Activated CD8-positive, alpha-beta memory T cell treated with anti-CD3 and anti-CD28 coated beads for 36 hours (primary cell): ENCODE data around the gene TP73. TPM values are rescaled to one million over a fixed set of nuclear protein-coding genes. Genes with fewer than 3 reads are reported as not detected.
"Not testable (repeated sequence)": the region's sequence is repeated elsewhere in the genome, so short reads cannot be mapped to it uniquely, and the experiment has no call there.

Experiments
- CTCF ChIA-PET: fragments of 350-600 bp; sonication (Branson Sonifier 250); formaldehyde crosslinking; loops from one replicate; lab custom pipeline; 2021; ENCODE audit warnings: antibody characterized with exemption; lab: Charles Lee
- POLR2A ChIA-PET: fragments of 350-600 bp; sonication (Branson Sonifier 250); formaldehyde crosslinking; loops from one replicate; lab custom pipeline; 2021; ENCODE audit warnings: antibody characterized with exemption; lab: Charles Lee
- total RNA-seq, 2 experiments: library from RNA; stranded (reverse); gene quantifications; one replicate each; pipeline ENCODE4 v1.2.3, GENCODE V29; 2021

TP73 gene
- total RNA-seq, 2 experiments from 2014 or later = 0.84 to 0.95 TPM

DNA sequence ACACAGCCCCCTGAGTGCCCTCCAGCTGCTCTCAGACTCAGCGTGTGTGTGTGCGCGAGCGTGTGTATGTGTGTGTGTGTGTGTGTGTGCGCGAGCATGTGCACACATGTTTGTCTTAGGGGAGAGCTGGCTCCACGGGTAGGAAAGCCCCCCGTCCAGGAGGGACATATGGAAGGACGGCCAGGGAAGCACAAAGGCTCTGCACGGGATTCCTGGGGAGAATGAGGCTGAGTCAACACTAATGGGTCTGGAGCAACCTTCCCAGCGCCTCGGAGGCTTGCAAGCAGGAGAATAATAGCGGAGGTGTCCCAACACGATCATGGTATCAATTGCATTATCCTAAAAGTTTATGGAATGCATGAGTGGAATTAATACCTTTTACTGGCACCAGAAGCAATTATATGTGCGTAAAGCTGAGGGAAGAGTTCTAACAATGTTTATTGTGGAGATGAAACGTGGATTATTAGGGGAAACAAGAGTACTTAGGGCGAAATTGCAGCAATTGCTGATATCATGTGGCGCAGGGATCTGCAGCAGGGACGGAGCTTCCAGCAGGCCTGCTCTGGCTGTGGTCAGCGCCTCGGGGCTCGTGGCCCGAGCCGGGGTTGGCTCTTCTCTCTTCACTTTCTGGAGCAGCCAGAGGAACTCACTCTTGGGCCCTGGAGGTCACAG is 59.6 kb downstream of the TP73 start:
- ChIA-PET POLR2A (no interaction called here), CTCF (interaction anchor here (0.7 kb wide), 1 partner anchor 13 kb away, joined by 3 read pairs; no protein-coding TSS in a partner anchor)

DNA sequence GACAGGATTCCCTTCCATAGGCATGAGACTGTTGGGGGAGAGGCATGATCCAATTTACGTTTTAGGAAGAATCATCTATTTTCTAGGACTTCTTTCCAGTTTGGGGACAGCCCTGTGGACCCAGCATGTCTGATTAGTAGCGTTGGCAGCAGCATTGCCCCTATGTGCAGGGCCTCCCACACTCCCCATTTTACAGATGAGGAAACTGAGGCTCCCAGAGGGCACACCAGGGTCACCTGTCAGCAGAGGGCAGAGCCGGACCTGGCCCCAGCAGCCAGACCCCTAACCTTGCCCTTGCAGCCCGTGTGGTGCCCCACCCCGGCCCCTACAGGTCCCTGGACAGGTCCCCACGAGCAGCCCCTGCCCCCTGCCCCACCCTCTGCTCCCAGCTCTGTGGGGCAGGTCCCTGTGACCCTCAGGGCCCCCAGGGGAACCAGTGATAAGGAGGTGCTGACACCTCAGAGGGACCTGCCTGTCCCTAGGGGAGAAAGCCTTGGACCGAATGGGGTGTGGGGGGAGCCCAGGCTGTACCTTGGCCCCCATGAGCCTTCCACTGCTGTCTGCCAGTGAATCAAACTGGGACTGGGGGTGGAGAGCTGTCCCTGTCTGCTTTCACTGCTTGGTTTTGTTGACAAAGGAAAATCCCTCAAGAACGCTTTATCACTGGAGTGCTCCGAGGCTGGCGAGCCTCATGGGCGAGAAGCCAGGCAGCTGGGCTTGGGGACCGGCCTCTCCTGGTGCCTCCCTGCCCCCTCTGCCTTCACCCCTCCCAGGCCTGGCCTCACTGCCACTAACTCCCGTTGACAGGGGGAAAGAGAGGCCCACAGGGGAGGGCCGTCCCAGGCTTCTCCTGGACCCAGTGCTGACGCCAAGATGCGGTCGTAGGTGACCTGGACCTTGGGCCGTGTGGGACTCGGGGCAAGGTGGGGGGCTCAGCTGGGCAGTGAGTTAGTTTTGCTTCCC is 60.5 kb downstream of the TP73 start:
- POLR2A ChIA-PET = no interaction called here

DNA sequence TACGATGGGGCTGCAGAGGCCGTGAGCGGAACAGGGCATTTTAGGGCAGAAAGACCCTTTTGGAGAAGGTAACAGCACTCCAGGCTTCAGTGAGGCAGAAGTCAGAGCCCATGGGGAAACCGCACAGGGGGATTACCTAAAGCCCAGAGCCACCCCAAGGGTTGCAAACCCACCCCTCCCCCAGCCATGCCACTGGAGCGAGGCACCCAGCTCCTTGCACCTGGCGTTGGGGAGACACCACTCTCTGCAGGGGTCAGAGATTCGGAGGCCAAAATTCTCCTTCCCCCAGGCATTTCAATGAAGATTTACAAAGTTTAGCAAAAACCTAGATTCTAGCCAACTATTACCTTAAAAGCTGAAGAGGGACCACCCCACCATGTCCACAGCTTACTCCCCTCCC is 61.5 kb downstream of the TP73 start:
- ChIA-PET POLR2A (no interaction called here), CTCF (interaction anchor here (1.7 kb wide), 1 partner anchor 11 kb away, joined by 8 read pairs; no protein-coding TSS in a partner anchor)

More for the DNA sequence above, 60.5 kb downstream of the TP73 start:
- CTCF ChIA-PET = interaction anchor here (0.7 kb wide), 1 partner anchor 12 kb away, joined by 3 read pairs; no protein-coding TSS in a partner anchor

DNA sequence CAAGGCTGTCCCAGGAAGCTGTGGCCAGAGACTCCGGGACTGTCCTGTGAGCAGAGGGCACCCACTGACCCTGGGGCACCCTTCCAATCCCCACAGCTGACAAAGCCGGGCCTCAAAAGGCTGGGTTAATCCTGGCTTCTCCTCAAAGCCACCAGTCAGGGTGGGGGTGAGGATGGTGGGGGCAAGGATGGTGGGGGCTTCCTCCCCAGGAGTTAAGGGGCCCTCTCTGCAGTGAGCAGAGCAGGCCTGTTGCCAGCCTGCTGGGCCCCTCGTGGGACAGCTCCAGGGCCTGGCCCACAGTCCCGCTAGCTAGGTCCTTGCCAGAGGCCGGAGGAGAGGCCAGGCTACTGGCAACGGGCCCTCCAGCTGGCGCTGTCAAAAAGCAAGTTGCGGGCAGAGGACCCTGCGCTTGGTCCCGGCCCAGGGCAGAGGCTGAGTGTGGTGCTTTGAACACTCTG is 62.0 kb downstream of the TP73 start:
- CTCF ChIA-PET = interaction anchor here (1.7 kb wide), 1 partner anchor 10 kb away, joined by 8 read pairs; no protein-coding TSS in a partner anchor
- POLR2A ChIA-PET = no interaction called here

DNA sequence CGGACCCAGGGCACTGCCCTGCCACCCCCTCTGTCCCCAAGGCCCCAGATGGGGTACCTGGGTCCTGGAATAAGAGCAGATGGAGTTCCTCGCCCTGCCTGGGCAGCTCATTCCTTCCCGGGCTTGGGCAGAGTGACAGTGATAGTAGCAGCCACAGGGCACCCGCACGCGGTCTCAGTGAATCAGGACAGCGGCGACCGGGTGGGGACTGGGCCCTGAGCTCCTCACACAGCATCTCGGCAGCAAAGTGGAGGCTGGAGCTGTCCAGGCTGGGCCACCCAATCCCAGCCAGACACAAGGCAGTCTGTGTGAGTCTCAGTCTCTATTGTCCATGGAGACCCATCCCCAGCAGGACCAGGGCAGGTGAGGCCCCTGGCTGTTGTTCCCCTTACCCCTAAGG is 62.5 kb downstream of the TP73 start:
- POLR2A ChIA-PET = no interaction called here
- CTCF ChIA-PET = interaction anchor here (1.7 kb wide), 1 partner anchor 10 kb away, joined by 8 read pairs; no protein-coding TSS in a partner anchor

DNA sequence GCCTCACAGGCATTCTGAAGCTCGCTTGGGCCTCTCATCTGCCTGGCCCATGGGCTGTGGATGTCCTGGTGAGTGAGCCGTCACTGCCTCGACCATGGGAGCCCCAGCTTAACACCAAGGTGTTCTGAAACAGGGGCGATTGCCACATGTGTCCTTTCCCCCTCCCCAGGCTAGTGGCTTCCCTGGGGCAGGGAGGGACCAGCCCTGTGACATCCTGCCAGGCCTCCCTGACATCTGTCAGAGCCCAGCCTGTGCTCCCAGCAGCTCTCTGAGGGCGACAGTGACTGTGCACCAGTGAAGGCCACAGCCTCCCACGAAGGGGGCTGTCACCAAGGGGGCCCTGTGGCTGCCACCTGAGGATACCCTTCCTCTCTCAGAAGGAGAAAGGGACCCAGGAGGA is 64.0 kb downstream of the TP73 start:
- POLR2A ChIA-PET = no interaction called here

DNA sequence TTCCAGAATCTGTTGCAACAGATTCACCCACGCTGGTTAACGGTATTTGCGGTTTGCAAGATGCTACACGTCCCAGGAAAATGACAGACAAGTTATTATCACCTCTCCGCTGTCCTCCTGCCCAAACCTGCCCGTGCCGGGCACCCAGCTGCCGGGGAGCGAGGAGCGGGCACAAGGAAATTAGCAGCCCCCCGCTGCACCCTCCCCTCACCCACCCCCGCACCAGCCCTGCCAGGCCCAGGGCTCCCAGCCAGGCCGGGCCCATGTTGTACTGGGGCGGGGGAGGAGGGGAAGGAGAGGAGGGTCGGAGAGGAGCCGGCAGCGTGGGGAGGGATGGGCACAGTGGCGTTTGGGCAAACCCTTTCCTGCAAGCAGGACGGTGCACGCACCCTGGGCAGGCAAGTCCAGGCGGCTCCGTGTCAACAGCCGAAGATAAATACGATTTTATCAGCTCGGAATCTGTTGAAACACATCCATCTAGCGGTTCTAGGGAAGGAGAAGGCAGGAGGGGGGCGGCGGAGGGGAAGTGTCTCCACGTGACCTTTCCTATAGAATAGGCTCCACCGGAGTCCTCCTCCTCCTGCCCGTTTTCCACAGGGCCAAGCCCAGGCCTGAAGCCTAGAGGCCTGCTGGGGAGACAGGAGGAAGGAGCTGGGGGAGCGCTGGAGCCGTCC is 64.9 kb downstream of the TP73 start:
- ChIA-PET POLR2A (no interaction called here), CTCF (no interaction called here)

More for the DNA sequence above, 64.0 kb downstream of the TP73 start:
- CTCF ChIA-PET = interaction anchor here (0.9 kb wide), 1 partner anchor 8 kb away, joined by 3 read pairs; no protein-coding TSS in a partner anchor

DNA sequence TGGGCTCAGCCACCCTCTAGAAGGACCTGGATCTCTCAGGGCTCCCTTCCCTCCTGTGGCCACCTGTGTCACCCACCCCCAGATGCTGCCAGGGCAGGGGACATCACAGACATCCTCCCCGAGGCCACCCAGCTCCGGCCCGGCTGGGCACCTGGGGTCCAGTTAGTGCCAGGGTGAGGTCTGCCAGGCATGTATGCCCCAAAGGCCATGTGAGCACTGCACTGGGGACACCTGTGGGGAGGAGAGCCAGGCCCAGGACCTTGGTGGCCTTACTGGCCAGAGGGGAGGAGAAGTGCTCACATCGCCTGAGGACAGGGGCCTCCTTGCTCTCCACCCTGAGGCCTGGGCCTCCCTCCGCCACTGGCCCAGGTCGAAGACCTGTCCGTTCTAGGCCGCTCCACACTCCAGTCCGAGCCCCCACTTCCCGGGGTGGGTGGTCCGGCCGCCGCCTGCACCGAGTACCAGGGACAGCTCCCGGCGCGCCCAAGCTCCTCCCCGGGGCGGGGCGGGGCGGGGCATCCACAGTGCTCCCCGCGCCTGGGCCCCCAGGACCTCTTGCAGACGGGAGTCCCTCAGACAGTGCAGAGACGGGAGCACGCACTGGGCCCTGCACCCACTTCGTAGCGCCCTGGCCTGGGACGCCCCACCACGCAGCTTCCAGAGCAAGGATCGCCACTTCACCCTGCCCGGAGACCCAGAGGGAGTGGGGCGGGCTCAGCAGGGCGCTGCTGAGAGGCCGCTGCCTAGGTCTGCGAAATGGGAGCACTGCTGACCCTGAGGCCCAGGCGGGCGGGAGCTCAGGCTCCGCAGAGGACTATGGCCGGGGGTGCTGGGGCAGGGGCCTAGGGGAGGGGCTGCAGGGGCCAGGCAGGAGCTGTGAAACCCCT is 65.6 kb downstream of the TP73 start:
- CTCF ChIA-PET = no interaction called here
- POLR2A ChIA-PET = no interaction called here

DNA sequence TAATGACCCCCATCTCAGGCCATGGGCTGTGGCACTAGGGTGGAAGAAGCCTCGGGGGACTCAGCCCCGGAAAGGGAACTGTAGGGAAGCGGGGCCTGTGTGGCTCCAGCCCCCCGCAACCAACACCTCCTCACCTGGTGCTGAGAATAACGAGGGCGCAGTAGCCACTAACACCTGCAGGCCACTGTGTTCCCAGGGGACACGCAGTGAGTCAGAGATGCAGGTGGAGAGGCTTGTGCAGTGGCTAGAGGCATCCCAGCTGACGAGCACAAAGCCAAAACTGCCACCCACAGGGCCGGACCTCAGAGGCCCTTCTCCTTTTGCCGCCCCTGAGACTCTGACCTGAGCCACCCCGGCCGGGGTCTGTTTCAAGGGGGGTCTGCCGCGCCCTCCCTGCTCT is 66.4 kb downstream of the TP73 start:
- ChIA-PET CTCF (no interaction called here), POLR2A (no interaction called here)

DNA sequence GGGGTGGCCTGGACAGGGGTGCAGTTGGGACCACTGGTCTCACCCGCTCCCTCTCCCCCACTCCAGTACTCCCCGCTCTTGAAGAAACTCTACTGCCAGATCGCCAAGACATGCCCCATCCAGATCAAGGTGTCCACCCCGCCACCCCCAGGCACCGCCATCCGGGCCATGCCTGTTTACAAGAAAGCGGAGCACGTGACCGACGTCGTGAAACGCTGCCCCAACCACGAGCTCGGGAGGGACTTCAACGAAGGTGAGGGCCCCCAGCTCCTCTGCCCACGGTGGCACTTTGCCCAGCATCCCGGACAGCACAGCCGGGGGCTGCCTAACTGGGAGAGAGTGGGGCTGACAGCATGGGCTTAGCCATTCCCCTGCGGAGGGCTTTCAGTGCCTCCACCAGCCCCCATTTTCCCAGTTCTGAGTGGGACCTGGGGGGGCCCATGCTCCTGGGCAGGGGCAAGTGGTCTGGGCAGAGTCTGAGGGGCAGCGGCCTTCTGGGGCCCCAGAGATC is 69.7 kb downstream of the TP73 start:
- ChIA-PET CTCF (no interaction called here), POLR2A (interaction anchor here (0.5 kb wide), 1 partner anchor 63 kb away, joined by 6 read pairs; no protein-coding TSS in a partner anchor)

DNA sequence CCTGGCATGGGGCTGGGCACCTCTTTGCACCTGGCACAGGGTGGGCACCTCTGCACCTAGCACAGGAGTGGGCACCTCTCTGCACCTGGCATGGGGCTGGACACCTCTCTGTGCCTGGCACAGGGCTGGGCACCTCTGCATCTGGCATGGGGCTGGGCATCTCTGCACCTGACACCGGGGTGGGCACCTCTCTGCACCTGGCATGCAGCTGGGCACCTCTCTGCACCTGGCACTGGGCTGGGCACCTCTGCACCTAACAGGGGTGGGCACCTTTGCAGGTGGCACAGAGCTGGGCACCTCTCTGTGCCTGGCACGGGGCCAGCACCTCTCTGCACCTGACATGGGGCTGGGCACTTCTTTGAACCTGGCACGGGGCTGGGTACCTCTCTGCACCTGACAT is 70.5 kb downstream of the TP73 start:
- CTCF ChIA-PET = interaction anchor here (0.8 kb wide), 1 partner anchor 95 kb away, joined by 4 read pairs; no protein-coding TSS in a partner anchor

DNA sequence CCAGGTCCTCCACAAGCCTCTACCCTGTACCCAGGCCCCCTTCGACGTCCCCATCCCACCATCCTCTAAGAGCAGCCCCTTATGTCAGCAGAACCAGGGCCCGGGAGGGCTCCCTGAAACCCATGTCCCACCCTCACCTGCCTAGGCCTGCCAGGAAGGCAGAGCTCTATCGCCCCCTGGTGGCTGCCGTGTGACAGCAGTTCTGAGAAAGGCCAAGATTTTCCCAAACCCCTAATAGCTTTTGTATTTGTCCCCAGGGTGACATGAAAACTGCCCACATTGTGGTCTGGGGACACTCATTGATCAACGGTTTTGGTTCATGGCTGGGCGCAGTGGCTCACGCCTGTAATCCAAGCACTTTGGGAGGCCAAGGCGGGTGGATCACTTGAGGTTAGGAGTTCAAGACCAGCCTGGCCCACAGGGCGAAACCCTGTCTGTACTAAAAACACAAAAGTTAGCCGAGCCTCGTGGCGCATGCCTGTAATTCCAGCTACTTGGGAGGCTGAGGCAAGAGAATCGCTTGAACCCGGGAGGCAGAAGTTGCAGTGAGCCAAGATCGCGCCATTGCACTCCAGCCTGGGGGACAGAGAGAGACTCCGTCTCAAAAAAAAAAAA is 72.2 kb downstream of the TP73 start:
- CTCF ChIA-PET = interaction anchor here (0.6 to 1.7 kb wide), 18 partner anchors 9 to 272 kb away, joined by 3 to 10 read pairs (median 3); no protein-coding TSS in a partner anchor

More for the DNA sequence above, 70.5 kb downstream of the TP73 start:
- POLR2A ChIA-PET = no interaction called here

DNA sequence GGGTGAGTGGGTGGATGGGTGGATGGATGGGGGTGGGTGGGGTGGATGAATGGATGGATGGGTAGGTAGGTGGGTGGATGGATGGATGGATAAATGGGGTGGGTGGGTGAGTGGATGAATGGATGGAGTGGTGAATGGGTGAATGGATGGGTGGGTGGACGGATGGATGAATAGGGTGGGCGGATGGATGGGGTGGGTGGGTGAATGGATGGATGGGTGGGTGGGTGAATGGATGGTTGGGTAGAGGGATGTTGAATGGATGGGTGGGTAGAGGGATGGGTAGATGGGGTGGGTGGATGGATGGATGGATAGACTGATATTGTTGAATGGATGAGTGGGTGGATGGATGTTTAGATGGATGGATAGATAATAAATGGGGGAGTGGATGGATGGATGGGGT is 73.0 kb downstream of the TP73 start:
- POLR2A ChIA-PET = no interaction called here
- CTCF ChIA-PET = interaction anchor here (0.9 to 1.7 kb wide), 4 partner anchors 9 to 106 kb away, joined by 3 to 10 read pairs (median 6); no protein-coding TSS in a partner anchor

More for the DNA sequence above, 72.2 kb downstream of the TP73 start:
- POLR2A ChIA-PET = not testable (repeated sequence)

DNA sequence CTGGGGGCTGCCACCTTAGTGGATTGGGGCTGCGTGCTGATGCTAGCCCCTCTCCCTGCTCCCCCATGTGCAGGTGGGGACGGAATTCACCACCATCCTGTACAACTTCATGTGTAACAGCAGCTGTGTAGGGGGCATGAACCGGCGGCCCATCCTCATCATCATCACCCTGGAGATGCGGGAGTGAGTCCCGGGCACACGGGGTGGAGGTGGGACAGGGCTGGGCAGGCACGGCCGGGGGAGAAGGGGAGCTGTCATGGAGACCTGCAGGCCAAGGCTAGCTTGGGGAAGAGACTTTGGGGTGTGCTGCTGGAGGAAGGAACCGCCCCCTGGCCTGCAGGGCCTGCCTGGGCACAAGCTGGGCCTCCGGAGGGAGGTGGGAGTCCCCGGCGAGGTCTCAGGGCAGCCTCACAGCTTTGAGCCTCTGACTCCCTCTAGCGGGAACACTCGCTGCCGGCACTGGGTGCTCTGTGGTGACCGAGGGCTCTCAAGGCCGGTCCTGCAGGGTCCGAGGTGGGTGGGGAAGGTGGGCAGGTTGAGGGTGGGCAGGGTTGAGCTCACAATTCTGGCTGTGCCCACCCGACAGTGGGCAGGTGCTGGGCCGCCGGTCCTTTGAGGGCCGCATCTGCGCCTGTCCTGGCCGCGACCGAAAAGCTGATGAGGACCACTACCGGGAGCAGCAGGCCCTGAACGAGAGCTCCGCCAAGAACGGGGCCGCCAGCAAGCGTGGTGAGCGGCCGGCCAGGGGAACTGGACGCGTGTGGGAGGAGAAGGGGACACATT is 74.9 kb downstream of the TP73 start:
- POLR2A ChIA-PET = no interaction called here
- CTCF ChIA-PET = interaction anchor here (1.3 kb wide), 1 partner anchor 162 kb away, joined by 3 read pairs; no protein-coding TSS in a partner anchor

DNA sequence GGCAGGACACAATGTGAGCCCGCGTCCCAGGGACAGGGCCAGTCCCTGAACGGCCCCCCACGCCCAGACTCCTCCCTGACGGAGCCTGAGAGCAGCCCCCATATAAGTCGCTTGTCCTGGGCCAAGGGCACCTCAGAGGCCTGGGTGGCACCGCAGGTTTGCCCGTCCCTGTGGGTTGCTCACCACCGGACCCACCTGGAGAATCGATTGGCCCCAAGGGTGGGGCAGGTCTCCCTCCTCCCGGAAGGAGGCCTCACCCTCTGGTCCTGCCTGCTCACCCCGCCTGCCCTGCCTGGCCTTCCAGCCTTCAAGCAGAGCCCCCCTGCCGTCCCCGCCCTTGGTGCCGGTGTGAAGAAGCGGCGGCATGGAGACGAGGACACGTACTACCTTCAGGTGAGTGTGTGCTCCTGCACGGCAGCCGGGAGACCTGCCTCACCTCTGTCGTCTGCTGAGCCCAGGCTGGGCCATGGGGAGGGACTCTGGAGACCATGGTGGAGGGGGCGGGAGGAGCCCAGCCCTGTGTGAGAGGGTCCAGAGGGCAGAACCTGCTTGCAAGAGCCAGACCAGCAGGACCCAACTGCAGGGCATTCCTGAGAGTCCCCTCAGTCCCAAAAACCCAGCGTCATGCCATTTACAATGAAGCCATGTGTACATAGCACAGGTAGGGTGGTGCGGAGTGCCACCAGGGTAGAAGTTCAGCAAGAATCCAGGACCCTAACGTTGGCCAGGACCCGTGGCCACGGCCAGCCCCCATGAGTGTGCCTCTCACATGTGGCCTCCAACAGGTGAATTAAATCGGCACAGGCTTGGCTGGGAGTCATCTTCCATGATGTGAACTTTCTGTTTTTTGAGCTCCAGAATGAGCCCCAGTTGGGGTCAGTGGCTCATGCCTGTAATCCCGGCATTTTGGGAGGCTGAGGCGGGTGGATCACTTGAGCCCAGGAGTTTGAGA is 75.8 kb downstream of the TP73 start:
- CTCF ChIA-PET = interaction anchor here (0.8 kb wide), 1 partner anchor 8 kb away, joined by 3 read pairs; no protein-coding TSS in a partner anchor
- POLR2A ChIA-PET = no interaction called here
